Suppressor macrophage (primary cell): ENCODE data around the gene COPA.

Experiments used
- DNase-seq, 4 experiments: peaks; one replicate each; pipeline ENCODE4 v3.0.0-alpha.2; 2020 to 2022

The COPA gene

GRCh38 chr1:160362168-160362957 lies 19.3 kb upstream of the COPA start:
- DNase-seq = peak in 2 of 4 experiments; percentile 42 to 47

GRCh38 chr1:160361814-160362167 lies 18.7 kb upstream of the COPA start:
- no peak for DNase-seq

- DNase-seq = no peak
Measured at GRCh38 chr1:160361199-160361598, 18.1 kb upstream of the COPA start.

GRCh38 chr1:160360227-160360695 lies 17.2 kb upstream of the COPA start:
- no peak for DNase-seq

GRCh38 chr1:160359559-160360226 lies 16.6 kb upstream of the COPA start:
- DNase-seq = no peak

- DNase-seq = no peak
Measured at GRCh38 chr1:160358073-160358472, 15.0 kb upstream of the COPA start.

- DNase-seq = no peak
Measured at GRCh38 chr1:160357286-160358002, 14.4 kb upstream of the COPA start.

- peak in 3 of 4 experiments; percentile 54 to 65 (median 55) for DNase-seq
Measured at GRCh38 chr1:160354388-160354985, 11.4 kb upstream of the COPA start.

GRCh38 chr1:160353223-160353622 lies 10.2 kb upstream of the COPA start:
- no peak for DNase-seq

GRCh38 chr1:160352555-160352954 lies 9.5 kb upstream of the COPA start:
- no peak for DNase-seq

GRCh38 chr1:160351629-160352028 lies 8.6 kb upstream of the COPA start:
- DNase-seq = no peak

GRCh38 chr1:160346958-160347357 lies 3.9 kb upstream of the COPA start:
- peak; percentile 81 to 93 (median 88) for DNase-seq

- peak; percentile 61 to 77 (median 71) for DNase-seq
Measured at GRCh38 chr1:160346463-160346862, 3.4 kb upstream of the COPA start.

GRCh38 chr1:160344936-160345335 lies 1.9 kb upstream of the COPA start:
- DNase-seq = no peak

GRCh38 chr1:160344241-160344640 lies 1.2 kb upstream of the COPA start:
- no peak for DNase-seq

- peak in 2 of 4 experiments; percentile 14 to 21 for DNase-seq
Measured at GRCh38 chr1:160342526-160342925, 524 bp downstream of the COPA start.

GRCh38 chr1:160340866-160341265 lies 2.2 kb downstream of the COPA start:
- no peak for DNase-seq

GRCh38 chr1:160340146-160340545 lies 2.9 kb downstream of the COPA start:
- no peak for DNase-seq

GRCh38 chr1:160338580-160338979 lies 4.5 kb downstream of the COPA start:
- DNase-seq = peak; percentile 67 to 93 (median 80)

- no peak for DNase-seq
Measured at GRCh38 chr1:160332516-160332915, 10.5 kb downstream of the COPA start.

- DNase-seq = no peak
Measured at GRCh38 chr1:160330119-160330518, 12.9 kb downstream of the COPA start.

GRCh38 chr1:160328184-160328583 lies 14.9 kb downstream of the COPA start:
- no peak for DNase-seq

- DNase-seq = no peak
Measured at GRCh38 chr1:160326418-160326817, 16.6 kb downstream of the COPA start.
